Osteoblast (primary cell): ENCODE data around the gene SND1. TPM values are rescaled to one million over a fixed set of nuclear protein-coding genes. Genes with fewer than 3 reads are reported as not detected.

Experiments used
- DNase-seq: peaks from one replicate; pipeline ENCODE4 v3.0.0; 2011; ENCODE audit warnings: low spot score, mixed read lengths; ENCODE audit not compliant: insufficient read length; ENCODE audit errors: missing footprints
- H2AFZ ChIP-seq: 2 replicates; pipeline ENCODE4 v1.6.0; 2011; ENCODE audit warnings: mild to moderate bottlenecking, low read length
- H3K27ac ChIP-seq: 2 replicates; pipeline ENCODE4 v1.5.1; 2011; ENCODE audit warnings: mild to moderate bottlenecking, low read depth, low read length, moderate library complexity
- H3K27me3 ChIP-seq: 2 replicates; pipeline ENCODE4 v1.6.0; 2012; ENCODE audit warnings: mild to moderate bottlenecking, control low read depth, inconsistent platforms, low read length, moderate library complexity; ENCODE audit not compliant: insufficient read depth
- H3K36me3 ChIP-seq: 2 replicates; pipeline ENCODE4 v1.5.1; 2011; ENCODE audit warnings: mild to moderate bottlenecking, low read length, control low read depth, moderate library complexity; ENCODE audit not compliant: insufficient read depth
- H3K4me1 ChIP-seq: 2 replicates; pipeline ENCODE4 v1.5.1; 2011; ENCODE audit warnings: mild to moderate bottlenecking, low read length, control low read depth, moderate library complexity; ENCODE audit not compliant: insufficient read depth
- H3K4me2 ChIP-seq: 2 replicates; pipeline ENCODE4 v1.6.0; 2011; ENCODE audit warnings: mild to moderate bottlenecking, low read length; ENCODE audit not compliant: insufficient read depth
- H3K4me3 ChIP-seq: fragments of 200-600 bp; sonication (generic); 3 replicates; pipeline ENCODE4 v1.5.1; 2012; ENCODE audit warnings: mild to moderate bottlenecking, low read length, inconsistent platforms; ENCODE audit not compliant: insufficient read depth
- H3K79me2 ChIP-seq: 2 replicates; pipeline ENCODE4 v1.6.0; 2012; ENCODE audit warnings: mild to moderate bottlenecking, low read length, control low read depth, inconsistent platforms; ENCODE audit not compliant: insufficient read depth
- H3K9me3 ChIP-seq: 2 replicates; pipeline ENCODE4 v1.5.1; 2011; ENCODE audit warnings: low read depth, low read length, control low read depth
- H4K20me1 ChIP-seq: 2 replicates; pipeline ENCODE4 v1.6.0; 2012; ENCODE audit warnings: mild to moderate bottlenecking, low read length, control low read depth; ENCODE audit not compliant: insufficient read depth
- CTCF ChIP-seq: IDR thresholded peaks from 2 replicates; pipeline ENCODE4 v1.5.1; 2011; ENCODE audit warnings: mild to moderate bottlenecking, low read depth, low read length, moderate library complexity; ENCODE audit errors: extremely low read depth
- total RNA-seq: library from RNA; depleted of rRNA; stranded (reverse); fragments of >200 nt; gene quantifications from 2 replicates; pipeline ENCODE4 v1.2.3, GENCODE V29; 2012

Gene SND1
- total RNA-seq, 1 donor: 257 TPM

- no peaks in the 10 kb centered on the region for H3K27me3 ChIP-seq
- peaks cover 72% of the 10 kb centered on the region for H4K20me1 ChIP-seq
- H3K9me3 ChIP-seq: no peaks in the 10 kb centered on the region
- H3K4me1 ChIP-seq: peaks cover 31% of the 10 kb centered on the region
- H3K4me2 ChIP-seq: no peak overlapping the region
- H2AFZ ChIP-seq: no peak overlapping the region
- no peak overlapping the region for H3K4me3 ChIP-seq
- TF ChIP-seq CTCF: no peak
- no peak for DNase-seq
- peaks cover 28% of the 10 kb centered on the region for H3K79me2 ChIP-seq
- H3K27ac ChIP-seq: no peak overlapping the region
- peaks cover 4% of the 10 kb centered on the region for H3K36me3 ChIP-seq
Observed at GRCh38 chr7:128025819-128026218, 373.8 kb downstream of the SND1 start.

GRCh38 chr7:128026551-128026950 lies 374.6 kb downstream of the SND1 start:
- Histone ChIP-seq H3K36me3 (peaks cover 4% of the 10 kb centered on the region), H3K4me1 (peaks cover 26% of the 10 kb centered on the region), H4K20me1 (peaks cover 70% of the 10 kb centered on the region), H3K27ac (no peak overlapping the region), H3K9me3 (no peaks in the 10 kb centered on the region), H2AFZ (no peak overlapping the region), H3K4me3 (no peak overlapping the region), H3K4me2 (no peak overlapping the region), H3K27me3 (no peaks in the 10 kb centered on the region), H3K79me2 (peaks cover 28% of the 10 kb centered on the region)
- TF ChIP-seq CTCF: no peak
- DNase-seq: no peak

- no peak for TF ChIP-seq CTCF
- Histone ChIP-seq H2AFZ (no peak overlapping the region), H3K79me2 (peaks cover 28% of the 10 kb centered on the region), H3K4me2 (no peak overlapping the region), H3K27me3 (no peaks in the 10 kb centered on the region), H3K4me1 (peaks cover 21% of the 10 kb centered on the region), H3K27ac (no peak overlapping the region), H3K36me3 (peaks cover 4% of the 10 kb centered on the region), H4K20me1 (peaks cover 71% of the 10 kb centered on the region), H3K9me3 (no peaks in the 10 kb centered on the region), H3K4me3 (no peak overlapping the region)
- no peak for DNase-seq
Observed at GRCh38 chr7:128027485-128027980, 375.5 kb downstream of the SND1 start.

GRCh38 chr7:128029405-128029995 lies 377.5 kb downstream of the SND1 start:
- Histone ChIP-seq H2AFZ (no peak overlapping the region), H4K20me1 (peaks cover 72% of the 10 kb centered on the region)
- no peak for TF ChIP-seq CTCF

More at GRCh38 chr7:128029405-128029995, 377.5 kb downstream of the SND1 start:
- no peak overlapping the region for H3K4me3 ChIP-seq
- no peaks in the 10 kb centered on the region for H3K27me3 ChIP-seq
- peaks cover 31% of the 10 kb centered on the region for H3K79me2 ChIP-seq
- peaks cover 16% of the 10 kb centered on the region for H3K4me1 ChIP-seq
- H3K9me3 ChIP-seq: no peaks in the 10 kb centered on the region
- H3K27ac ChIP-seq: no peak overlapping the region
- no peak for DNase-seq
- no peak overlapping the region for H3K4me2 ChIP-seq
- peaks cover 4% of the 10 kb centered on the region for H3K36me3 ChIP-seq
